K562 (cell line): ENCODE data around the gene CPEB1. TPM values are rescaled to one million over a fixed set of nuclear protein-coding genes. Genes with fewer than 3 reads are reported as not detected.
A peak's percentile ranks its signal among the peaks of the same experiment; 100 is the strongest.

Source experiments
- EGR1 ChIP-seq: fragments of 450-650 bp; conservative IDR thresholded peaks from 2 replicates; pipeline ENCODE4 v1.6.1; 2017; ENCODE audit warnings: mild to moderate bottlenecking
- EHMT2 ChIP-seq: fragments of 450-650 bp; IDR thresholded peaks from 2 replicates; pipeline ENCODE4 v1.6.1; 2018; ENCODE audit warnings: antibody characterized with exemption
- ILK ChIP-seq: fragments of 450-650 bp; IDR thresholded peaks from 2 replicates; pipeline ENCODE4 v1.6.1; 2016; ENCODE audit warnings: missing genetic modification characterization, low read depth, mild to moderate bottlenecking, missing compliant biosample characterization, moderate library complexity, borderline replicate concordance
- JUND ChIP-seq, 2 experiments: IDR thresholded peaks; 2 replicates in 1 of 2; 3 replicates in 1 of 2; pipeline ENCODE4 v1.6.1; 2011; ENCODE audit warnings: borderline replicate concordance in 2 of 2, low read depth in 2 of 2, low read length in 2 of 2, improper control_type of control experiment in 1 of 2, missing biosample characterization in 1 of 2, missing genetic modification characterization in 1 of 2, missing genetic modification reagents in 1 of 2
- KDM5B ChIP-seq: fragments of 200-600 bp; sonication (generic); IDR thresholded peaks from 2 replicates; pipeline ENCODE4 v1.6.1; 2012; ENCODE audit warnings: low read depth, mild to moderate bottlenecking, moderate library complexity, low read length, control low read depth, inconsistent platforms; ENCODE audit not compliant: insufficient replicate concordance
- NFIX ChIP-seq: fragments of 250-450 bp; sonication (Bioruptor Pico); IDR thresholded peaks from 2 replicates; pipeline ENCODE4 v1.4.0; 2020; ENCODE audit warnings: low read depth, mild to moderate bottlenecking, moderate library complexity
- PCBP1 ChIP-seq: fragments of 200-400 bp; formaldehyde crosslinking; IDR thresholded peaks from 2 replicates; pipeline ENCODE4 v1.6.1; 2018; ENCODE audit warnings: mild to moderate bottlenecking, low read depth, low read length; ENCODE audit not compliant: poor library complexity, severe bottlenecking
- PHF20 ChIP-seq: fragments of 450-650 bp; IDR thresholded peaks from 2 replicates; pipeline ENCODE4 v1.6.1; 2018; ENCODE audit not compliant: partially characterized antibody
- RBM14 ChIP-seq: fragments of 200-400 bp; formaldehyde crosslinking; IDR thresholded peaks from 2 replicates; pipeline ENCODE4 v1.6.1; 2018; ENCODE audit warnings: low read depth, mild to moderate bottlenecking, low read length, moderate library complexity, borderline replicate concordance; ENCODE audit not compliant: insufficient read depth
- SMARCC2 ChIP-seq: fragments of 450-650 bp; IDR thresholded peaks from 2 replicates; pipeline ENCODE4 v1.6.1; 2017; ENCODE audit warnings: antibody characterized with exemption, moderate library complexity, mild to moderate bottlenecking, low read depth
- TOE1 ChIP-seq, 2 experiments: fragments of 450-650 bp in 1 of 2; sonication (generic) in 1 of 2; formaldehyde crosslinking in 1 of 2; IDR thresholded peaks; 2 replicates each; pipeline versions ENCODE4 v1.7.1 to v1.8.0; 2016 to 2022; ENCODE audit warnings: borderline replicate concordance in 2 of 2, mild to moderate bottlenecking in 2 of 2, antibody characterized with exemption in 1 of 2, inconsistent platforms in 1 of 2, low read depth in 1 of 2, missing genetic modification reagents in 1 of 2, moderate library complexity in 1 of 2
- ZNF143 ChIP-seq: sonication (generic); formaldehyde crosslinking; IDR thresholded peaks from 2 replicates; pipeline ENCODE4 v1.9.0; 2022; ENCODE audit warnings: mild to moderate bottlenecking, missing genetic modification reagents
- ZNF274 ChIP-seq: IDR thresholded peaks from 2 replicates; pipeline ENCODE4 v1.6.1; 2011; ENCODE audit warnings: low read depth, mild to moderate bottlenecking, low read length, moderate library complexity, borderline replicate concordance
- ZNF431 ChIP-seq: sonication (generic); formaldehyde crosslinking; IDR thresholded peaks from 2 replicates; pipeline ENCODE4 v1.8.0; 2022; ENCODE audit warnings: mild to moderate bottlenecking, missing genetic modification reagents
- ZZZ3 ChIP-seq: fragments of 450-650 bp; IDR thresholded peaks from 2 replicates; pipeline ENCODE4 v1.6.1; 2016; ENCODE audit warnings: antibody characterized with exemption, mild to moderate bottlenecking, moderate library complexity
- polyA plus RNA-seq, 8 experiments: library from polyadenylated mRNA; depleted of rRNA in 4 of 8; stranded (reverse) in 5 of 8; unstranded in 3 of 8; fragments of >200 nt; fragmentation: Nextera tagmentation in 2 of 8; fragmentation: Illumina TruSeq in 1 of 8; extraction: Ambion mirVana in 2 of 8; extraction: Trizol in 1 of 8; gene quantifications; 2 replicates each; pipeline versions ENCODE4 v1.2.1 to v1.2.3, GENCODE V29; 2011 to 2014; ENCODE audit warnings: inconsistent platforms in 1 of 8, missing spikeins in 1 of 8
- total RNA-seq, 7 experiments: library from RNA; depleted of rRNA in 6 of 7; stranded (reverse); fragments of >200 nt in 6 of 7; fragmentation: Illumina TruSeq in 2 of 7; extraction: Trizol in 2 of 7; gene quantifications; 2 replicates each; pipeline versions ENCODE4 v1.2.1 to v1.2.3, GENCODE V29; 2011 to 2021; ENCODE audit warnings: low replicate concordance in 1 of 7
- TF ChIP-seq, protein P1 (sequence below): fragments of 450-650 bp; formaldehyde crosslinking; IDR thresholded peaks from 2 replicates; pipeline ENCODE4 v1.4.0; 2022; ENCODE audit warnings: missing genetic modification characterization
- TF ChIP-seq, protein P2 (sequence below): sonication (generic); formaldehyde crosslinking; IDR thresholded peaks from 2 replicates; pipeline ENCODE4 v1.9.0; 2022; ENCODE audit warnings: mild to moderate bottlenecking, missing genetic modification reagents
- TF ChIP-seq, protein P3 (sequence below): fragments of 450-650 bp; IDR thresholded peaks from 2 replicates; pipeline ENCODE4 v1.6.1; 2014; ENCODE audit warnings: low read depth, mild to moderate bottlenecking, moderate library complexity, borderline replicate concordance
- TF ChIP-seq, protein P4 (sequence below): fragments of 450-650 bp; formaldehyde crosslinking; IDR thresholded peaks from 2 replicates; pipeline ENCODE4 v1.4.0; 2020; ENCODE audit warnings: mild to moderate bottlenecking, mixed read lengths

The CPEB1 gene
- total and polyA plus RNA-seq, 9 of the 15 experiments (the other 6 are each of a cell fraction or from before 2014, with no cell fraction given), result 2.2 to 13.4 (median 9.7) TPM

DNA sequence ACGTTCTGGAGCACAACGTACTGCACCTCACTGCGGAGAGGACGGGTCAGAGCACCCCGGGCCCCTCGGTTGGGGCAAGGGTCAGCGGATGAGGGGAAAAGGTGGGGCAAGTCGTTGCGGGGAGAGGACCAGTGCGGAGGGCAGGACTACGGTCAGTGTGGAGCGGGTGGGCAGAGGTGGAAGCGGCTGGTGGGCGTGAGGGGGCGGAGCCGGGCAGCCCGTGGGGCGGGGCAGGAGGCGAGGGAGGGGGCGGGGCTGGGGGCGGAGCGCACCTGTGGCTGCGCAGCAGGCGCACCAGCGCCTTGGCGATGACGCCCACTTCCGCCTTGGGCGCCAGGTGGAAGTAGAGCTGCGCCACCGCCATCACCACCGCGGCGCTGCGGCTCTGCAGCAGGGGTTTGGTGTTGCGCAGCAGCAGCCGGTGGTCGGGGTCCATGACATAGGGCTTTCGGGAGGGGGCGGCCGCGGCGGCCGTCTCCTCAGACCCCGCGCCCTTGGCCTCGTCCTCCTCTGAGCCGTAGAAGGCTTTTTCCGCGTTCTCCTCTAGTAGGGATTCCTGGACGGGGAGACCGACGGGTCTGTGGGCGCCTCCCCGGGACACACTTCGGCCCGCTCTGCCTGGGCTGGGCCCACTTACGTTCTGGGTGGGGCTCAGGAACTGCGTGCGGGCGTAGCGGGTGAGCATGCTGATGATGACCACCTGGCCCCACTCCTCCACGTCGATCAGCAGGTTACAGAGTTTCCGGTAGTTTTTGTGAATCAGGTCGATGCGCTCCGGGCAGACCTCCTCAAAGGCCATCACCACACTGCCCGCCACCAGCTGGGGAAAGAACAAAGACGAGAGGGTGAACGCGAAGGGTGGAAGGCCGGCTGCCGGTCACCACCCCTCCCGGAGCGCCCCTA is 33.3 kb upstream of the CPEB1 start (continued):
- TF ChIP-seq KDM5B (peak; percentile 96), PHF20 (peak; percentile 79), PCBP1 (no peak), ZNF431 (CRISPR knock-in tag) (no peak), RBM14 (no peak), ZNF143 (no peak), ZNF274 (no peak), SMARCC2 (peak; percentile 28; the same call in 1 of the 2 replicates), ILK (no peak), EGR1 (peak; percentile 88), TOE1 (IDR thresholded peaks at IDR 0.05; ENCODE audit: borderline replicate concordance) (0 out of 2 replicates have a peak, but pooled peaks have one; percentile 70), TOE1 (CRISPR knock-in tag; IDR thresholded peaks at IDR 0.05; ENCODE audit: borderline replicate concordance, low read depth) (no peak), NFIX (CRISPR knock-in tag) (no peak), JUND (IDR thresholded peaks at IDR 0.05; ENCODE audit: borderline replicate concordance, low read depth, low read length) (peak; percentile 49; the same call in 1 of the 2 replicates), JUND (tag; IDR thresholded peaks at IDR 0.05; ENCODE audit: borderline replicate concordance, low read depth, low read length) (no peak; the same call in 2 of the 3 replicates), EHMT2 (peak; percentile 12; the same call in 1 of the 2 replicates), ZZZ3 (no peak)
- TF ChIP-seq, protein P1, sequence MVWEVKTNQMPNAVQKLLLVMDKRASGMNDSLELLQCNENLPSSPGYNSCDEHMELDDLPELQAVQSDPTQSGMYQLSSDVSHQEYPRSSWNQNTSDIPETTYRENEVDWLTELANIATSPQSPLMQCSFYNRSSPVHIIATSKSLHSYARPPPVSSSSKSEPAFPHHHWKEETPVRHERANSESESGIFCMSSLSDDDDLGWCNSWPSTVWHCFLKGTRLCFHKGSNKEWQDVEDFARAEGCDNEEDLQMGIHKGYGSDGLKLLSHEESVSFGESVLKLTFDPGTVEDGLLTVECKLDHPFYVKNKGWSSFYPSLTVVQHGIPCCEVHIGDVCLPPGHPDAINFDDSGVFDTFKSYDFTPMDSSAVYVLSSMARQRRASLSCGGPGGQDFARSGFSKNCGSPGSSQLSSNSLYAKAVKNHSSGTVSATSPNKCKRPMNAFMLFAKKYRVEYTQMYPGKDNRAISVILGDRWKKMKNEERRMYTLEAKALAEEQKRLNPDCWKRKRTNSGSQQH (CRISPR knock-in tag), result 0 out of 2 replicates have a peak, but pooled peaks have one; percentile 20
- TF ChIP-seq, protein P2, sequence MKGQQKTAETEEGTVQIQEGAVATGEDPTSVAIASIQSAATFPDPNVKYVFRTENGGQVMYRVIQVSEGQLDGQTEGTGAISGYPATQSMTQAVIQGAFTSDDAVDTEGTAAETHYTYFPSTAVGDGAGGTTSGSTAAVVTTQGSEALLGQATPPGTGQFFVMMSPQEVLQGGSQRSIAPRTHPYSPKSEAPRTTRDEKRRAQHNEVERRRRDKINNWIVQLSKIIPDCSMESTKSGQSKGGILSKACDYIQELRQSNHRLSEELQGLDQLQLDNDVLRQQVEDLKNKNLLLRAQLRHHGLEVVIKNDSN (CRISPR knock-in tag), result no peak; the same call in 1 of the 2 replicates
- TF ChIP-seq, protein P3, sequence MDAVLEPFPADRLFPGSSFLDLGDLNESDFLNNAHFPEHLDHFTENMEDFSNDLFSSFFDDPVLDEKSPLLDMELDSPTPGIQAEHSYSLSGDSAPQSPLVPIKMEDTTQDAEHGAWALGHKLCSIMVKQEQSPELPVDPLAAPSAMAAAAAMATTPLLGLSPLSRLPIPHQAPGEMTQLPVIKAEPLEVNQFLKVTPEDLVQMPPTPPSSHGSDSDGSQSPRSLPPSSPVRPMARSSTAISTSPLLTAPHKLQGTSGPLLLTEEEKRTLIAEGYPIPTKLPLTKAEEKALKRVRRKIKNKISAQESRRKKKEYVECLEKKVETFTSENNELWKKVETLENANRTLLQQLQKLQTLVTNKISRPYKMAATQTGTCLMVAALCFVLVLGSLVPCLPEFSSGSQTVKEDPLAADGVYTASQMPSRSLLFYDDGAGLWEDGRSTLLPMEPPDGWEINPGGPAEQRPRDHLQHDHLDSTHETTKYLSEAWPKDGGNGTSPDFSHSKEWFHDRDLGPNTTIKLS, result peak; percentile 65; the same call in 1 of the 2 replicates
- TF ChIP-seq, protein P4, sequence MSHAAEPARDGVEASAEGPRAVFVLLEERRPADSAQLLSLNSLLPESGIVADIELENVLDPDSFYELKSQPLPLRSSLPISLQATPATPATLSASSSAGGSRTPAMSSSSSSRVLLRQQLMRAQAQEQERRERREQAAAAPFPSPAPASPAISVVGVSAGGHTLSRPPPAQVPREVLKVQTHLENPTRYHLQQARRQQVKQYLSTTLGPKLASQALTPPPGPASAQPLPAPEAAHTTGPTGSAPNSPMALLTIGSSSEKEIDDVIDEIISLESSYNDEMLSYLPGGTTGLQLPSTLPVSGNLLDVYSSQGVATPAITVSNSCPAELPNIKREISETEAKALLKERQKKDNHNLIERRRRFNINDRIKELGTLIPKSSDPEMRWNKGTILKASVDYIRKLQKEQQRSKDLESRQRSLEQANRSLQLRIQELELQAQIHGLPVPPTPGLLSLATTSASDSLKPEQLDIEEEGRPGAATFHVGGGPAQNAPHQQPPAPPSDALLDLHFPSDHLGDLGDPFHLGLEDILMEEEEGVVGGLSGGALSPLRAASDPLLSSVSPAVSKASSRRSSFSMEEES (CRISPR knock-in tag), result no peak
